ENCODE results near the gene GRAMD1A. TPM values are rescaled to one million over a fixed set of nuclear protein-coding genes. Genes with fewer than 3 reads are reported as not detected.
"Not testable (repeated sequence)": the region's sequence is repeated elsewhere in the genome, so short reads cannot be mapped to it uniquely, and the experiment has no call there.

Gene GRAMD1A
- total RNA-seq, 2 donors from 2014 or later = 17.1 to 32.3 TPM

GRCh38 chr19:35011737-35012682 lies 11.9 kb downstream of the GRAMD1A start:
- ATAC-seq (peak; percentile 8), DNase-seq (no peak)
- intact Hi-C loops (cut with DNase I, micrococcal nuclease) = loop anchor here (2.0 to 5.0 kb wide), 2 partner anchors 39 to 40 kb away; no protein-coding TSS in a partner anchor

- intact Hi-C loops (cut with DNase I, micrococcal nuclease) = loop anchor here (2.0 to 5.0 kb wide), 2 partner anchors 40 to 41 kb away; no protein-coding TSS in a partner anchor
- peak; percentile 80 for ATAC-seq
- DNase-seq = peak; percentile 67 to 83
Observed at GRCh38 chr19:35013041-35013819, 13.1 kb downstream of the GRAMD1A start.

GRCh38 chr19:35013820-35014754 lies 14.0 kb downstream of the GRAMD1A start:
- DNase-seq = no peak
- intact Hi-C loops (cut with DNase I, micrococcal nuclease) = loop anchor here (2.0 to 5.0 kb wide), 2 partner anchors 41 to 42 kb away; no protein-coding TSS in a partner anchor
- ATAC-seq = no peak

GRCh38 chr19:35014774-35015173 lies 14.7 kb downstream of the GRAMD1A start:
- not testable (repeated sequence) for ATAC-seq, DNase-seq
- intact Hi-C loops (cut with DNase I, micrococcal nuclease) = loop anchor here in 1 of 2 donors (5.0 kb wide), 1 partner anchor 42 kb away; no protein-coding TSS in a partner anchor

- DNase-seq (no peak), ATAC-seq (no peak)
- intact Hi-C loops (cut with DNase I, micrococcal nuclease) = no loop called here
Observed at GRCh38 chr19:35015270-35015953, 15.3 kb downstream of the GRAMD1A start.

- intact Hi-C loops (cut with DNase I, micrococcal nuclease) = no loop called here
- DNase-seq = no peak
- no peak for ATAC-seq
Observed at GRCh38 chr19:35015954-35016351, 15.8 kb downstream of the GRAMD1A start.

GRCh38 chr19:35017507-35017906 lies 17.4 kb downstream of the GRAMD1A start:
- intact Hi-C loops (cut with DNase I, micrococcal nuclease) = no loop called here
- no peak for DNase-seq
- no peak for ATAC-seq

GRCh38 chr19:35018379-35018778 lies 18.3 kb downstream of the GRAMD1A start:
- intact Hi-C loops (cut with DNase I, micrococcal nuclease) = no loop called here
- ATAC-seq = no peak
- DNase-seq = no peak

- DNase-seq (no peak), ATAC-seq (no peak)
- intact Hi-C loops (cut with DNase I, micrococcal nuclease) = no loop called here
Observed at GRCh38 chr19:35019144-35019543, 19.0 kb downstream of the GRAMD1A start.

GRCh38 chr19:35021016-35021415 lies 20.9 kb downstream of the GRAMD1A start:
- intact Hi-C loops (cut with DNase I, micrococcal nuclease) = no loop called here

GRCh38 chr19:35021596-35021995 lies 21.5 kb downstream of the GRAMD1A start:
- intact Hi-C loops (cut with DNase I, micrococcal nuclease) = no loop called here
- ATAC-seq (no peak), DNase-seq (no peak)

More at GRCh38 chr19:35021016-35021415, 20.9 kb downstream of the GRAMD1A start:
- ATAC-seq (no peak), DNase-seq (no peak)

GRCh38 chr19:35022460-35022859 lies 22.3 kb downstream of the GRAMD1A start:
- DNase-seq (no peak), ATAC-seq (no peak)
- intact Hi-C loops (cut with DNase I, micrococcal nuclease) = no loop called here

GRCh38 chr19:35023428-35023827 lies 23.3 kb downstream of the GRAMD1A start:
- ATAC-seq (no peak), DNase-seq (no peak)
- intact Hi-C loops (cut with DNase I, micrococcal nuclease) = no loop called here

- DNase-seq (no peak), ATAC-seq (no peak)
- intact Hi-C loops (cut with DNase I, micrococcal nuclease) = no loop called here
Observed at GRCh38 chr19:35024095-35024494, 24.0 kb downstream of the GRAMD1A start.

GRCh38 chr19:35025969-35026368 lies 25.8 kb downstream of the GRAMD1A start:
- no peak for DNase-seq
- intact Hi-C loops (cut with DNase I, micrococcal nuclease) = no loop called here
- ATAC-seq = no peak

- DNase-seq (no peak), ATAC-seq (no peak)
- intact Hi-C loops (cut with DNase I, micrococcal nuclease) = no loop called here
Observed at GRCh38 chr19:35026418-35026817, 26.3 kb downstream of the GRAMD1A start.

GRCh38 chr19:35027009-35027408 lies 26.9 kb downstream of the GRAMD1A start:
- ATAC-seq (no peak), DNase-seq (no peak)
- intact Hi-C loops (cut with DNase I, micrococcal nuclease) = no loop called here

Data from left colon (tissue), 2 donors.